GM13976 (cell line): ENCODE results near the gene SRD5A1.

ENCODE experiments used
- DNase-seq: peaks from one replicate; pipeline ENCODE4 v3.0.0; 2012; ENCODE audit warnings: low spot score
- in situ Hi-C: fragments of 300-500 bp; cut with MboI; formaldehyde crosslinking; loops from one replicate; pipeline ENCODE4 v1.12.0; 2022; ENCODE audit warnings: low sequenced_read_pairs, mixed read lengths, inconsistent platforms; ENCODE audit not compliant: unreplicated experiment
- TF ChIP-seq, protein P1 (sequence below): IDR thresholded peaks from 2 replicates; pipeline ENCODE4 v1.5.1; 2012; ENCODE audit warnings: borderline replicate concordance, mild to moderate bottlenecking; ENCODE audit not compliant: insufficient read depth; ENCODE audit errors: extremely low read depth, missing control alignments, control extremely low read depth

Gene SRD5A1

DNA sequence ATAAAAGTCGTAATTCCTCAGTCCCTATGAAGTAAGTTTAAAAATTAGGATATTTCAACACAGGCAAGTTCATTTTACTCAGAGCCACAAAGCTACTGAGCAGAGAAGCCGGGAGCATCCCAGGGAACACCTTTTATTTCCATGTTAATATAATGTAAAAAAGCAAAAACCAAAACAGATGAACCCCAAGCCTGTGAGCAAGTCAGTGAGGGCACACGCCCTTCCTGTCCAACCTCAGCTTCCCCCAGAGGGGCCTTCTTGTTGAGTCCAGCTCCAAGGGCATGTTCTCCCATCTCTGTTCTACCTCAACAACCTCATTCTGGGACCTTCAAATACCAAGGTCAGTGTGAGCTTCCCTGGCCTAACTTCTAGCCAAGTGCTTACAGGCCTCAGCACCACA is 25.2 kb upstream of the SRD5A1 start:
- in situ Hi-C loops = no loop called here
- TF ChIP-seq, protein P1, sequence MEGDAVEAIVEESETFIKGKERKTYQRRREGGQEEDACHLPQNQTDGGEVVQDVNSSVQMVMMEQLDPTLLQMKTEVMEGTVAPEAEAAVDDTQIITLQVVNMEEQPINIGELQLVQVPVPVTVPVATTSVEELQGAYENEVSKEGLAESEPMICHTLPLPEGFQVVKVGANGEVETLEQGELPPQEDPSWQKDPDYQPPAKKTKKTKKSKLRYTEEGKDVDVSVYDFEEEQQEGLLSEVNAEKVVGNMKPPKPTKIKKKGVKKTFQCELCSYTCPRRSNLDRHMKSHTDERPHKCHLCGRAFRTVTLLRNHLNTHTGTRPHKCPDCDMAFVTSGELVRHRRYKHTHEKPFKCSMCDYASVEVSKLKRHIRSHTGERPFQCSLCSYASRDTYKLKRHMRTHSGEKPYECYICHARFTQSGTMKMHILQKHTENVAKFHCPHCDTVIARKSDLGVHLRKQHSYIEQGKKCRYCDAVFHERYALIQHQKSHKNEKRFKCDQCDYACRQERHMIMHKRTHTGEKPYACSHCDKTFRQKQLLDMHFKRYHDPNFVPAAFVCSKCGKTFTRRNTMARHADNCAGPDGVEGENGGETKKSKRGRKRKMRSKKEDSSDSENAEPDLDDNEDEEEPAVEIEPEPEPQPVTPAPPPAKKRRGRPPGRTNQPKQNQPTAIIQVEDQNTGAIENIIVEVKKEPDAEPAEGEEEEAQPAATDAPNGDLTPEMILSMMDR = no peak
- DNase-seq = no peak

DNA sequence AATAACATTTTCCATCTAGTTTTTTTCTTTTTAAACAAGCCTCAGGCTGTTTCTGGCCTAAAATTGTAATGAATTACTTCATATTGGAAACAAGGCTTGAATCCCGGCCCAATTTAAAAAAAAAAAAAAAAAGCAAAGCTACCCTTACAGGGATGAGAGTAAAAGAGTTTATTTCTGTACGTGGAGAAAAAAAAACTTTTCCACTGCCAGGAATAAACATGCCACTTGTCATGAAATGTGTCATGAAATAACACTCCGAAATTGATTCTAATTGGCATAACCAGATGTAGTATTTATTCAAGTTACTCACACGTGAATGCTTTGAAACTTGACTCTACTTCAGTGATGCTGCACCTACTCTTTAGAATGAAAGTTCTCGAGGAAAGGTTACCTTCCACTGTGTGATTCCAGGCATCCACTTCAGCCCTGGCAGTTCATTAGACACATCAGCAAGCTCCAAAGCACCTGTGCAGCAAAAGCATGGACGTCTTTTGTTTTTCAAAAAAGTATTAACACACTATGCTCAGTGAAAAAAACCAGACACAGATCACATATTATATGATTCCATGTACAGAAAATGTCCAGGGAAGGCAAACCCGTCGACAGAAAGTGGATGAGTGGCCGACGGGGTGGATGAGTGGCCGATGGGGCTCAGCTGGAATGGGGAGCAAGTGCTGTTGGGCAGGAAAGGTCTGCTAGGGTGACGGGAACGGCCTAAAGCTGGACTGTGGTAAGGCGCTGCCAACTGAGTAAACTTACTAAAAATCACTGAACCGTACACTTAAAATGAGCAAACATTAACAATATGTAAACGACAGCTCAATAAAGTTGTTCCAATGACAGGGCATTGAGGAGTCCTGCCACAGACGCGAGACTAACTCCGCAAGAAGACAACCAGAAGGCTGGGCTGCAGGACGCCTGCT is 21.6 kb upstream of the SRD5A1 start:
- no peak for DNase-seq
- TF ChIP-seq, protein P1 = no peak
- in situ Hi-C loops = no loop called here

DNA sequence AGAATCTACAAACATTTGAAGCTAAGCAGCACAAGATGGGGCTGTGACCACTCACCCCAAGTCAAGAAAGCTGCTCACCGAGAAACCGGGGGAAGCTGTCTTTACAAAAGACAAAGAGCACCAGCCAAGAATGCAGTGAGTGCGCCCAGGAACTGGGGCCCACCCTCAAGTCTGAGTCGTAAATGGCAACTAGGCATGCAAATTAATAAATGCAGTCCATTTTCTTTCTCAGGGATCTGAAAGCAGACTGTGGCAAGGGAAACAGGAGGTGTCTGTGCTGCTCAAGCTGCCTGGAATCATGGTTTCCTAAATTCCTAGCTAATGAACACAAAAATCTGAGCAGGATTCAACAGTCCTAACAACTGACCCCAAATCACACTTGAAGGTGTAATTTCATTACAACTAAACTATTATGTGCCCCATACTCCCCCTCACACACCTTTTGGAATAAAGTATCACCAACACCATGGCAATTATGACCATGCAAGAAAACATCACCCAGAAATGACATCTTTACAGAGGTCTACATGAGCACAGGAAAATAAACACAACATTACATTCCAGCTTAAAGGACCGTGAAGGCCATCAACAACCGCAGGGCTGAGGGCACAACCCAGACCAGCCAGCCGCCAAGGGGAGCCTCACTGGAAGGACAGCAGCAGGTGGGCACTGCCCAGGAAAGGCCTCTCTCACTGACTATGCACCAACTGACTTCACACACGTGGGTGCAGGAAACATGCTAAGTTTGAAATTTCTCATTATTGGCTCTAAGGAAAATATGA is 18.0 kb upstream of the SRD5A1 start:
- DNase-seq = no peak
- in situ Hi-C loops = no loop called here
- TF ChIP-seq, protein P1 = no peak

DNA sequence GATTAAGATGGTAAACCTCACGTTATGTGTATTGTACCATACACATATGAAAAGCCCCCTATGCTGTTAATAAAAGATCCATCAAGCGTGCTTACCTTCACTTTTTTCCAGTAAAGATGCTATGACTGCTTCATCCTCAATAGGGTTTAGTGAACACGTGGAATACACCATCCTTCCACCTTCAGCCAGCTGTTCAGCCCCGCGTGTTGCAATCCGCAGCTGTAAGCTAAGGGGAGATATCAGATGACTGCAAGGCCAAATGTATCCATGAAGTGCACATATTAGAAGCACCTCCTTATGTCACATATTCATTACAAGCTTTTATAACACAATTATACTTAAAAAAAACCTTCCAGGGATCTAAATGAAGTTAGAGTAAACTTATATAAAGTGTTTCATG is 16.6 kb upstream of the SRD5A1 start:
- DNase-seq = no peak
- in situ Hi-C loops = no loop called here
- TF ChIP-seq, protein P1 = no peak

DNA sequence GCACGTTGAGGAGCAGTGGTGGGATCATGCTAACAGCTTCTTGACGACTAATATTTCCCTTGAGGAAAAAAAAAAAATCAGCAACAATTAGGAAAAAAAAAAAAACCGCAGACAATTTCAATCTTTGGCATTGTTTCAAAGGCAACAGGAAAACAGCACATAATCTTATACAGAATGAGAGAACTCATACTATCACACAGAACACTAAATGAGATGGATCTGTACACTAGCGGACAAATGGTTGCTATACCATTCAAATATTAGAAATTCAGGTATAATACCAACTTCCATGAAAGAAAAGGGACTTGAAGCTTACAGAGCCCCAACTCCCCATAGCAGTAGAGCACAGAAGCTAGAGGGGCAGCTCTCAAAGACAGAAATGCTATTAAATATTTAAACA is 10.0 kb upstream of the SRD5A1 start:
- no peak for DNase-seq
- in situ Hi-C loops = no loop called here
- TF ChIP-seq, protein P1 = no peak

DNA sequence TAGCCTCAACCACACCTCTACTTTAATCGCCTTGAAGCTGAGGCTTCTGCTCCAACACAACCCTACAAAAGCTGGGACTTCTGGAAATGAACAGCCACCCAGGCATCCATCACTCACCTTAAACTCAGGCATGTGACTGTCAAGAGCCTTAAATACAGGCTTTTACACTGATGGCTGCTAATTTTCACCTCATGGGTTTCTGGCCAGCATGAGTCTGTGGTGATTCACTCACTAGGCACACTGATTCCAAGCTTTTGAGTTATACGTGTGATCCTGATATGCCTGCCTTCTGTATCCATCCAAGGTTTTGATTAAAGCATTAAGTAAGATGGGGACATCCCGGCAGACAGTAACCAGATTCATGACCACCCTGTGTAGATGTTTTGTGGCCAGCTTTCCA is 9.3 kb upstream of the SRD5A1 start:
- TF ChIP-seq, protein P1 = no peak
- DNase-seq = no peak
- in situ Hi-C loops = no loop called here
